HG03060 (cell line): Measurements from ENCODE around the gene MDC1.

Experiments used
- ATAC-seq: cut with Tn5 transposase; IDR thresholded peaks from one replicate; pipeline ENCODE4 v1.9.1; 2021; ENCODE audit warnings: low read depth, moderate number of reproducible peaks; ENCODE audit not compliant: unreplicated experiment

MDC1 gene

GRCh38 chr6:30705620-30706019, 11.5 kb downstream of the MDC1 start:
- no peak for ATAC-seq

GRCh38 chr6:30703821-30704220, 13.3 kb downstream of the MDC1 start:
- no peak for ATAC-seq

- no peak for ATAC-seq
These were observed 14.1 kb downstream of the MDC1 start for GRCh38 chr6:30703011-30703410.

GRCh38 chr6:30700340-30700739, 16.7 kb downstream of the MDC1 start:
- no peak for ATAC-seq

GRCh38 chr6:30696432-30696831, 20.6 kb downstream of the MDC1 start:
- no peak for ATAC-seq

GRCh38 chr6:30691208-30691847, 25.8 kb downstream of the MDC1 start:
- ATAC-seq, result no peak

GRCh38 chr6:30690403-30691207, 26.5 kb downstream of the MDC1 start, which contains the start of gene NRM:
TSS of gene NRM (minus strand) at chr6:30690984. CDS start at chr6:30690974, 10 bp downstream.
- ATAC-seq, result no peak

- ATAC-seq, result no peak
These were observed 27.1 kb downstream of the MDC1 start for GRCh38 chr6:30689985-30690384.

GRCh38 chr6:30689022-30689865, 27.8 kb downstream of the MDC1 start:
- ATAC-seq, result no peak

GRCh38 chr6:30688569-30688968, 28.5 kb downstream of the MDC1 start:
- ATAC-seq, result no peak

- ATAC-seq, result no peak
These were observed 29.2 kb downstream of the MDC1 start for GRCh38 chr6:30687659-30688431.

- no peak for ATAC-seq
These were observed 30.0 kb downstream of the MDC1 start for GRCh38 chr6:30686908-30687658.

- no peak for ATAC-seq
These were observed 30.8 kb downstream of the MDC1 start, which contains the start of gene PPP1R18 for GRCh38 chr6:30686009-30686907. TSS of gene PPP1R18 (minus strand) at chr6:30686645. CDS start at chr6:30686018, 627 bp downstream.

- no peak for ATAC-seq
These were observed 31.7 kb downstream of the MDC1 start for GRCh38 chr6:30685157-30686008.

GRCh38 chr6:30684386-30685156, 32.5 kb downstream of the MDC1 start:
- ATAC-seq, result no peak

GRCh38 chr6:30683980-30684338, 33.1 kb downstream of the MDC1 start:
- ATAC-seq, result no peak
